HuH-7.5 (cell line): ENCODE results near the gene ANKK1.

Experiments
- DNase-seq: peaks from one replicate; pipeline ENCODE4 v3.0.0; 2011; ENCODE audit warnings: low spot score

Gene ANKK1

GRCh38 chr11:113410414-113411135, 23.0 kb downstream of the ANKK1 start:
- DNase-seq: no peak

GRCh38 chr11:113411536-113411935, 24.0 kb downstream of the ANKK1 start:
- DNase-seq: no peak

GRCh38 chr11:113412675-113413074, 25.1 kb downstream of the ANKK1 start:
- no peak for DNase-seq

GRCh38 chr11:113415343-113415742, 27.8 kb downstream of the ANKK1 start:
- no peak for DNase-seq

- DNase-seq: no peak
These were observed 29.8 kb downstream of the ANKK1 start for GRCh38 chr11:113417428-113417827.

GRCh38 chr11:113419454-113420003, 31.9 kb downstream of the ANKK1 start:
- no peak for DNase-seq

GRCh38 chr11:113420808-113421207, 33.2 kb downstream of the ANKK1 start:
- DNase-seq: no peak

- no peak for DNase-seq
These were observed 39.1 kb downstream of the ANKK1 start for GRCh38 chr11:113426686-113427085.

GRCh38 chr11:113431746-113432145, 44.2 kb downstream of the ANKK1 start:
- DNase-seq: no peak

GRCh38 chr11:113435190-113435968, 47.8 kb downstream of the ANKK1 start:
- no peak for DNase-seq

- DNase-seq: no peak
These were observed 49.2 kb downstream of the ANKK1 start for GRCh38 chr11:113436672-113437252.

- DNase-seq: no peak
These were observed 53.2 kb downstream of the ANKK1 start for GRCh38 chr11:113440816-113441215.

- no peak for DNase-seq
These were observed 57.0 kb downstream of the ANKK1 start for GRCh38 chr11:113444502-113445123.

- DNase-seq: no peak
These were observed 58.5 kb downstream of the ANKK1 start for GRCh38 chr11:113446112-113446511.

GRCh38 chr11:113446938-113447337, 59.4 kb downstream of the ANKK1 start:
- no peak for DNase-seq

GRCh38 chr11:113447621-113448315, 60.2 kb downstream of the ANKK1 start:
- DNase-seq: no peak

- DNase-seq: no peak
These were observed 60.7 kb downstream of the ANKK1 start for GRCh38 chr11:113448316-113448677.

GRCh38 chr11:113449743-113450142, 62.2 kb downstream of the ANKK1 start:
- DNase-seq: no peak
